ENCODE data around the gene IKZF1. TPM values are rescaled to one million over a fixed set of nuclear protein-coding genes. Genes with fewer than 3 reads are reported as not detected.
A peak's percentile ranks its signal among the peaks of the same experiment; 100 is the strongest.

IKZF1 gene
- total RNA-seq, 1 donor from 2014 or later, result 0.11 TPM

- no peak for DNase-seq (ENCODE audit: low spot score)
- H3K9ac ChIP-seq, result no peak overlapping the region
- no peaks in the 10 kb centered on the region for H3K27me3 ChIP-seq
- H3K4me1 Mint-ChIP-seq, result no peaks in the 10 kb centered on the region
- H3K4me2 ChIP-seq, result no peak overlapping the region
- no peaks in the 10 kb centered on the region for H3K9me3 Mint-ChIP-seq
- no peak overlapping the region for H3K4me3 Mint-ChIP-seq
- no peak for TF ChIP-seq EZH2phosphoT487 (IDR thresholded peaks at IDR 0.05)
- TF ChIP-seq EZH2 (IDR thresholded peaks at IDR 0.05), result no peak
- no peak for TF ChIP-seq CTCF (IDR thresholded peaks at IDR 0.05)
- no peaks in the 10 kb centered on the region for H3K79me2 ChIP-seq (ENCODE audit: low read depth)
- peaks cover 2% of the 10 kb centered on the region for H3K36me3 Mint-ChIP-seq
- no peaks in the 10 kb centered on the region for H3K9me3 ChIP-seq (ENCODE audit: low read depth)
- H3K4me1 ChIP-seq, result no peaks in the 10 kb centered on the region
- no peak overlapping the region for H2AFZ ChIP-seq (replicated peaks)
- H3K4me3 ChIP-seq, result no peak overlapping the region
- H3K27ac ChIP-seq, result no peak overlapping the region
- H4K20me1 ChIP-seq (ENCODE audit: low read depth), result no peaks in the 10 kb centered on the region
- H3K27ac Mint-ChIP-seq, result no peak overlapping the region
- H3F3A ChIP-seq (ENCODE audit: low read depth), result no peaks in the 10 kb centered on the region
- no peaks in the 10 kb centered on the region for H3K27me3 Mint-ChIP-seq (ENCODE audit: insufficient read depth, low read depth)
- H3K36me3 ChIP-seq, result no peaks in the 10 kb centered on the region
Measured at GRCh38 chr7:50399635-50400034, 95.1 kb downstream of the IKZF1 start.

- no peak overlapping the region for H3K4me3 Mint-ChIP-seq
- Histone ChIP-seq H3K27me3 (no peaks in the 10 kb centered on the region), H3K9me3 (ENCODE audit: low read depth) (no peaks in the 10 kb centered on the region), H3K27ac (no peak overlapping the region), H2AFZ (replicated peaks) (no peak overlapping the region), H3K4me2 (no peak overlapping the region), H3F3A (ENCODE audit: low read depth) (no peaks in the 10 kb centered on the region), H3K9ac (no peak overlapping the region), H4K20me1 (ENCODE audit: low read depth) (no peaks in the 10 kb centered on the region), H3K79me2 (ENCODE audit: low read depth) (no peaks in the 10 kb centered on the region), H3K4me1 (no peaks in the 10 kb centered on the region), H3K4me3 (no peak overlapping the region), H3K36me3 (no peaks in the 10 kb centered on the region)
- H3K4me1 Mint-ChIP-seq, result no peaks in the 10 kb centered on the region
- DNase-seq (ENCODE audit: low spot score), result no peak
- H3K27ac Mint-ChIP-seq, result no peak overlapping the region
- no peaks in the 10 kb centered on the region for H3K9me3 Mint-ChIP-seq
- peaks cover 2% of the 10 kb centered on the region for H3K36me3 Mint-ChIP-seq
- H3K27me3 Mint-ChIP-seq (ENCODE audit: insufficient read depth, low read depth), result no peaks in the 10 kb centered on the region
- TF ChIP-seq EZH2 (IDR thresholded peaks at IDR 0.05), result no peak
- no peak for TF ChIP-seq CTCF (IDR thresholded peaks at IDR 0.05)
- TF ChIP-seq EZH2phosphoT487 (IDR thresholded peaks at IDR 0.05), result no peak
Measured at GRCh38 chr7:50400114-50400513, 95.6 kb downstream of the IKZF1 start.

- no peak overlapping the region for H3K4me3 Mint-ChIP-seq
- Histone ChIP-seq H3K9ac (no peak overlapping the region), H3K4me1 (no peaks in the 10 kb centered on the region), H3K36me3 (no peaks in the 10 kb centered on the region), H2AFZ (replicated peaks) (no peak overlapping the region), H3K79me2 (ENCODE audit: low read depth) (no peaks in the 10 kb centered on the region), H3K4me3 (no peak overlapping the region), H4K20me1 (ENCODE audit: low read depth) (no peaks in the 10 kb centered on the region), H3K4me2 (no peak overlapping the region), H3K9me3 (ENCODE audit: low read depth) (no peaks in the 10 kb centered on the region), H3K27ac (no peak overlapping the region), H3F3A (ENCODE audit: low read depth) (no peaks in the 10 kb centered on the region), H3K27me3 (no peaks in the 10 kb centered on the region)
- no peaks in the 10 kb centered on the region for H3K9me3 Mint-ChIP-seq
- TF ChIP-seq EZH2phosphoT487 (IDR thresholded peaks at IDR 0.05) (no peak), EZH2 (IDR thresholded peaks at IDR 0.05) (no peak), CTCF (IDR thresholded peaks at IDR 0.05) (peak; percentile 36)
- DNase-seq (ENCODE audit: low spot score), result no peak
- peaks cover 2% of the 10 kb centered on the region for H3K36me3 Mint-ChIP-seq
- H3K4me1 Mint-ChIP-seq, result no peaks in the 10 kb centered on the region
- H3K27me3 Mint-ChIP-seq (ENCODE audit: insufficient read depth, low read depth), result peaks cover 3% of the 10 kb centered on the region
- no peak overlapping the region for H3K27ac Mint-ChIP-seq
Measured at GRCh38 chr7:50404392-50404791, 99.9 kb downstream of the IKZF1 start.

All from neural progenitor cell (in vitro differentiated cells).